D721Med (cell line): ENCODE results near the gene NPR3.

Experiments
- DNase-seq: peaks from one replicate; pipeline ENCODE4 v3.0.0; 2011; ENCODE audit warnings: low spot score; ENCODE audit not compliant: insufficient read length
- FAIRE-seq: peaks from 2 replicates; lab custom pipeline; 2011; peaks lifted over from hg19 to GRCh38; lab: Jason Lieb, UNC
- TF ChIP-seq, protein P1 (sequence below): IDR thresholded peaks from 2 replicates; pipeline ENCODE4 v1.5.1; 2012; ENCODE audit warnings: mild to moderate bottlenecking, control low read depth; ENCODE audit not compliant: insufficient read depth; ENCODE audit errors: missing control alignments

NPR3 gene

GRCh38 chr5:32690666-32691065 is 20.5 kb upstream of the NPR3 start:
- DNase-seq (no peak), FAIRE-seq (no peak)
- TF ChIP-seq, protein P1, sequence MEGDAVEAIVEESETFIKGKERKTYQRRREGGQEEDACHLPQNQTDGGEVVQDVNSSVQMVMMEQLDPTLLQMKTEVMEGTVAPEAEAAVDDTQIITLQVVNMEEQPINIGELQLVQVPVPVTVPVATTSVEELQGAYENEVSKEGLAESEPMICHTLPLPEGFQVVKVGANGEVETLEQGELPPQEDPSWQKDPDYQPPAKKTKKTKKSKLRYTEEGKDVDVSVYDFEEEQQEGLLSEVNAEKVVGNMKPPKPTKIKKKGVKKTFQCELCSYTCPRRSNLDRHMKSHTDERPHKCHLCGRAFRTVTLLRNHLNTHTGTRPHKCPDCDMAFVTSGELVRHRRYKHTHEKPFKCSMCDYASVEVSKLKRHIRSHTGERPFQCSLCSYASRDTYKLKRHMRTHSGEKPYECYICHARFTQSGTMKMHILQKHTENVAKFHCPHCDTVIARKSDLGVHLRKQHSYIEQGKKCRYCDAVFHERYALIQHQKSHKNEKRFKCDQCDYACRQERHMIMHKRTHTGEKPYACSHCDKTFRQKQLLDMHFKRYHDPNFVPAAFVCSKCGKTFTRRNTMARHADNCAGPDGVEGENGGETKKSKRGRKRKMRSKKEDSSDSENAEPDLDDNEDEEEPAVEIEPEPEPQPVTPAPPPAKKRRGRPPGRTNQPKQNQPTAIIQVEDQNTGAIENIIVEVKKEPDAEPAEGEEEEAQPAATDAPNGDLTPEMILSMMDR = no peak

- DNase-seq (no peak), FAIRE-seq (no peak)
- TF ChIP-seq, protein P1 = no peak
Observed at GRCh38 chr5:32692036-32692746, 18.9 kb upstream of the NPR3 start.

DNA sequence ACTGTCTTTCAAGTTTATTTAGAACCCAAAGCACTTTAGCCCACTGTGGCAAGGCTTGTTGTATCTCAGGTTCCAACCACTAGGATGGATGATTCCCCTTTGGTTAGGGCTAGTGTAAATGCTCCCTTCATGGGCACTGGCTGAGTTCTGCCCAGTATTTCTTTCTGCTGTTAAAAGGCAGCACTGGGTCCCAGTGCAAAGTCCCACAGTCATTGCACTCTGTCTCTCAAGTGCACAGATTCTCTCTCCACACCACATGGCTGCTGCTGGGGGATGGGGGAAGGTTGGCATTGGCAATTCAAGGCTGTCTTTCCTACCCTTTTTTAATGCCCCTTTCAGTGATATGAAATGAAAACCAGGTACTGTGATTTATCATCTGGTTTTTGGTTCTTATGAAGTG is 7.2 kb upstream of the NPR3 start:
- FAIRE-seq = no peak
- TF ChIP-seq, protein P1 = no peak

GRCh38 chr5:32707418-32707997 is 3.6 kb upstream of the NPR3 start:
- TF ChIP-seq, protein P1 = peak; percentile 65
- no peak for DNase-seq
- no peak for FAIRE-seq

More for the DNA sequence above, 7.2 kb upstream of the NPR3 start:
- DNase-seq = no peak

GRCh38 chr5:32708949-32709348 is 2.2 kb upstream of the NPR3 start:
- FAIRE-seq = no peak
- TF ChIP-seq, protein P1 = no peak
- no peak for DNase-seq

DNA sequence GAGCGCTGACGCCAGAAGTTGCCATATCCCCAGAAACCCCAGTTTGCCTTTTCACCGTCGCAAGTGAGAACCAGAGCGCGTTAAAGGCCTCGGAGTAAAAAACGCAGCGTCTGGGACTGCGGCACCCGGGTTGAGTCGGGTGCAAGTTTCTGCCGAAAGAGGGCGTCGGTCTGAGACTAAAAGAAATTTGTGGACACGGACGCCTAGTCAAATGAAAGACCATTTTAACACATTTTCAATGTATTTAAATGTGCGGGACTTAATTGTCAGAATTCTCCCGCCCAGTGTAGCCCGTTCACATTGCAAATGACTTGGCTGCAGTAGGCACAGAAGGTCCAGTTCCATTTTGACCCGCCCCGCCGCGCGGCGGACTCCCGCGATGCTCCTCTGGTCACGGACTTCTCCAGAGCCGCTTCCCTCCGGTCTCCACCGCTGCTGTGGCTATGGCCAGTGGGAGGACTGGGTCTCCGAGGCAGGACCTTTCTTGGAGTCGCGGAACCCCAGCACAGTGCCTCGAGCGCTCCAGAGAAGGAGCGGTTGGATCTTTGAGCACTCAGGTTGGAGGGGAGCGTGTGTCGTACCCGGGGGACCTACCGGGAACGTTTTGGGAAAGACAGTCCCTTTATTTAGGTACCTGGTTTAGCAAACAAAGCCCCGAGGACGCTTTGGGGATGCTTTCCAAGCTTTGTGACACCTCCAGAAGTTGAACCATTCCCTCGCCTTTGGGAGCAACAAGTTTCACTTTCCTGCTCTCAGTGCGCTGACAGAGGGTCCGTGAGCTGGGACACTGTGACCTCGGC is 1.2 kb upstream of the NPR3 start:
- DNase-seq = peak; percentile 29
- no peak for FAIRE-seq
- TF ChIP-seq, protein P1 = peak; percentile 61
